GM19452 (cell line): ENCODE results near the gene TFDP1.

Source experiments
- ATAC-seq: cut with Tn5 transposase; IDR thresholded peaks from one replicate; pipeline ENCODE4 v1.9.1; 2021; ENCODE audit not compliant: unreplicated experiment

Gene TFDP1

GRCh38 chr13:113628291-113629270 is 44.0 kb downstream of the TFDP1 start:
- ATAC-seq = no peak

GRCh38 chr13:113629866-113630265 is 45.3 kb downstream of the TFDP1 start:
- no peak for ATAC-seq

GRCh38 chr13:113630296-113630695 is 45.7 kb downstream of the TFDP1 start:
- ATAC-seq = no peak

GRCh38 chr13:113630804-113631203 is 46.3 kb downstream of the TFDP1 start:
- no peak for ATAC-seq

GRCh38 chr13:113631341-113632095 is 47.0 kb downstream of the TFDP1 start:
- no peak for ATAC-seq

GRCh38 chr13:113632706-113633484 is 48.3 kb downstream of the TFDP1 start:
- no peak for ATAC-seq

GRCh38 chr13:113633485-113633873 is 48.9 kb downstream of the TFDP1 start:
- ATAC-seq = no peak

GRCh38 chr13:113634279-113635047 is 49.9 kb downstream of the TFDP1 start:
- no peak for ATAC-seq

GRCh38 chr13:113635048-113635420 is 50.5 kb downstream of the TFDP1 start:
- no peak for ATAC-seq

GRCh38 chr13:113635709-113636108 is 51.2 kb downstream of the TFDP1 start:
- no peak for ATAC-seq

- ATAC-seq = no peak
These were observed 51.9 kb downstream of the TFDP1 start for GRCh38 chr13:113636266-113636963.

GRCh38 chr13:113637262-113638160 is 53.0 kb downstream of the TFDP1 start:
- ATAC-seq = no peak

- no peak for ATAC-seq
These were observed 53.7 kb downstream of the TFDP1 start for GRCh38 chr13:113638173-113638746.

- no peak for ATAC-seq
These were observed 54.3 kb downstream of the TFDP1 start for GRCh38 chr13:113638806-113639205.

- ATAC-seq = no peak
These were observed 55.2 kb downstream of the TFDP1 start for GRCh38 chr13:113639616-113640262.

GRCh38 chr13:113641426-113641825 is 56.9 kb downstream of the TFDP1 start:
- no peak for ATAC-seq

GRCh38 chr13:113642563-113642962 is 58.0 kb downstream of the TFDP1 start:
- no peak for ATAC-seq

- no peak for ATAC-seq
These were observed 59.0 kb downstream of the TFDP1 start for GRCh38 chr13:113643593-113643992.
